GM12872 (cell line): ENCODE data around the gene CDX2.

ENCODE experiments used
- CTCF ChIP-seq: IDR thresholded peaks from 3 replicates; pipeline ENCODE4 v1.5.1; 2011; ENCODE audit warnings: low read depth, mild to moderate bottlenecking, low read length, moderate library complexity; ENCODE audit not compliant: insufficient read depth

The CDX2 gene

DNA sequence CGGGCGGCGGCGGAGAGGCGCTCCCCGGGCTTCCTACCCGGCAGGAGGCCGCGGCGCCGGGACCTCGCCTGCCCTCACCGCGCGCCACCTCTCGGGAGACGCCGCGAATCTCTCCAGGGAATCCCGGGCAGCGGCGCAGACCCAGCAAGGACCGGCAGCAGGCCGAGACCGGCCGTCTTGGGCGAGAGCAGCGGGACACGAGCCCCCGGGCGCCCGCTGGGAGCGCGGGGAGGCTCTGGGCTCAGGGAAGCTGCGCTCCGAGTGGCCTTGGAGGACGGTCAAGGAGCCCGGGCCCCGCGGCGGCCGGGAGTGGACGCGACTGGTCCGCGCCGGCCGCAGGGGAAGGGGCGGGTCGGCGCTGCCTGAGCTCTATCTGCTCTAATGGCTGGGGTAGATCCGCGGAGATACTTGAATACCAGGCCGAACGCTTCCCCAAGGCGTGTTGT lies 14.7 kb downstream of the CDX2 start:
- TF ChIP-seq CTCF = no peak

DNA sequence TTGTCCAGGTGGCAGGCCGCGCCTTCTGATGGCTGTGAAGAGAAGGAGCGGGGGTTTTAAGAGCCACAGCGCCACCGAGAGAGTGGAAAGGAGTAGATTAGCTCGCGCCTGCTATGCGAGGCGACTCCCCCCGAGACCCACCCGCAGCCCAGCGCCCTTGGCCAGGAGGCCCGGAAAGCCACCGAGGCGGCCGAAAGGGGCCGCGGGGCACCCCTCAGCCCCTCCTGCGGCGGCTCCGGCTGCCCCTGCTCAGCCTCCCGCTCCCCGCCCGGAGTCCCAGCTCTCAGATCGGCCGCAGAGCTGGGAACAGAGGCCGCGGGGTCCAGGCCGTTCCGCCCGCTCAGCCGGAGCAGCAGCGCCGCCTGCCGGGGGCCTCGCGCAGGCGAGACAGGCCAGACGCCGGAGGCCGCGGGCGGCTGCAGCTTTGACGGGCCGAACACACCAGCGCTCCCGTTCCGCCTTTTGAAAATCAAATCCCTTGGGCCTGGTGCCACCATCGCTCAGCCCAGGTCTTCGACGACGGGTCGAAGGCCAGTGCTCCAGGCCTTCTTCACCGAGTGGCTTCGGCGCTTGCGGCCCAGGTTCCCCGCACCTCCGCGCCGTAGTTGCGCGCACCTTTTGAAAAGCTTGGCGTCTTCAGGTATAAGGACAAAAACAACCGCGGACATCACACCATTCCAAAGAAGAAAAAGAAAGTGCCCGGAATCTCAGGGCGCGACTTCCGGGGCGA lies 15.3 kb downstream of the CDX2 start:
- peak; percentile 92 for TF ChIP-seq CTCF

- TF ChIP-seq CTCF = no peak
Measured at GRCh38 chr13:27952876-27953675, 16.0 kb downstream of the CDX2 start.

GRCh38 chr13:27942972-27943371 lies 26.1 kb downstream of the CDX2 start:
- no peak for TF ChIP-seq CTCF

GRCh38 chr13:27933580-27934328 lies 35.4 kb downstream of the CDX2 start:
- no peak for TF ChIP-seq CTCF

- no peak for TF ChIP-seq CTCF
Measured at GRCh38 chr13:27933118-27933517, 36.0 kb downstream of the CDX2 start.

- TF ChIP-seq CTCF = no peak
Measured at GRCh38 chr13:27929868-27930267, 39.2 kb downstream of the CDX2 start.
